ENCODE results near the gene ABLIM1.

DNA sequence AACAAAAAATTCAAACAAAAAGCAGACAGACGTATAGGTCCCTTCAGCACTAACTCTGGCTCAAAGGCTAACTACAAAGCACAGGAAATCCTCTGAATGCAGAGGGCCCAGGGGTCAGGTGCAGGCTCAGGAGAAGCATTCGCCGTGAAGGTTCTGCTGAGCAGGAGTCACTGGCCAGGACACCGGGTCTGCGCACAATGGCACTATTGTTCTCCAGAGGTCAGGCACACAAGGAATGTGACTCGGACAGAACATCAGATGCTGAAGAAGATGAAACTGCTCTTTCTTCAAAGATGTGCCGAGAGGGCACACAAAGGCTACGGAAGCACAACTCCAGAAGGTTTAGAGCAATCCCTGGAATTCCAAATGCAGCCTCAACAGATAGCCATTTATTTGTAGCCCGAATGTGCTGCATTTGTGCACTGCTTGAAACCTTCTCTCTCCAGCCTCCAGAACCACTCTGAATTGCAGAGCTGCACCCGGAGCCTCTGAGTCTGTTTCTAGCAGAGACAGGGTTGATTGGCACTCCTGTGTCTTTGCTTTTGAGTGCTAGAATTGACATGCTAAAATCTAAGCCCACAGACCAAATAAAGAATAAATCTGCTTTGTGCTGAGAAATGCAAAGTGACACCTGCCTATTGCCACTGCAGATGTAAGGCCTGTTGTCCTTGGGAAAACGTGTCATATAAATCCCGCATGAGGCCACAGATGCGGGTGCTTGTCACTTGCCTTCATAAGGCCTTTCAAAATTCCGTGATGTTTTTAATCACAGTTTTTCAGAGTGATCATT lies 168.4 kb downstream of the ABLIM1 start:
- TF ChIP-seq, protein P1, sequence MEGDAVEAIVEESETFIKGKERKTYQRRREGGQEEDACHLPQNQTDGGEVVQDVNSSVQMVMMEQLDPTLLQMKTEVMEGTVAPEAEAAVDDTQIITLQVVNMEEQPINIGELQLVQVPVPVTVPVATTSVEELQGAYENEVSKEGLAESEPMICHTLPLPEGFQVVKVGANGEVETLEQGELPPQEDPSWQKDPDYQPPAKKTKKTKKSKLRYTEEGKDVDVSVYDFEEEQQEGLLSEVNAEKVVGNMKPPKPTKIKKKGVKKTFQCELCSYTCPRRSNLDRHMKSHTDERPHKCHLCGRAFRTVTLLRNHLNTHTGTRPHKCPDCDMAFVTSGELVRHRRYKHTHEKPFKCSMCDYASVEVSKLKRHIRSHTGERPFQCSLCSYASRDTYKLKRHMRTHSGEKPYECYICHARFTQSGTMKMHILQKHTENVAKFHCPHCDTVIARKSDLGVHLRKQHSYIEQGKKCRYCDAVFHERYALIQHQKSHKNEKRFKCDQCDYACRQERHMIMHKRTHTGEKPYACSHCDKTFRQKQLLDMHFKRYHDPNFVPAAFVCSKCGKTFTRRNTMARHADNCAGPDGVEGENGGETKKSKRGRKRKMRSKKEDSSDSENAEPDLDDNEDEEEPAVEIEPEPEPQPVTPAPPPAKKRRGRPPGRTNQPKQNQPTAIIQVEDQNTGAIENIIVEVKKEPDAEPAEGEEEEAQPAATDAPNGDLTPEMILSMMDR (conservative IDR thresholded peaks at IDR 0.05 in 1 of 2, IDR thresholded peaks at IDR 0.05 in 1 of 2; ENCODE audit: low read depth in 1 of 2, low read length in 2 of 2) = no peak
- no peak for TF ChIP-seq EZH2 (IDR thresholded peaks at IDR 0.05; ENCODE audit: low read length, missing control alignments)

Measured in fibroblast of lung (primary cell).